T-helper 9 cell (primary cell): ENCODE measurements around the gene ALAS1.
"Not testable (repeated sequence)": the region's sequence is repeated elsewhere in the genome, so short reads cannot be mapped to it uniquely, and the experiment has no call there.

Source experiments
- DNase-seq: peaks from one replicate; pipeline ENCODE4 v3.0.0-alpha.2; 2020
- total RNA-seq, 2 donors: gene quantifications; one replicate each; lab custom pipeline; 2026; lab: John Stamatoyannopoulos, UW

The ALAS1 gene
- 10.1 to 50.9 reads per million in 2 donors for total RNA-seq

- peak; percentile 94 for DNase-seq
Measured at GRCh38 chr3:52197842-52198625, at the start of gene ALAS1. Gene ALAS1, plus strand, starts transcription at chr3:52198160. Its CDS starts 1,082 bp downstream, at chr3:52199242.

DNA sequence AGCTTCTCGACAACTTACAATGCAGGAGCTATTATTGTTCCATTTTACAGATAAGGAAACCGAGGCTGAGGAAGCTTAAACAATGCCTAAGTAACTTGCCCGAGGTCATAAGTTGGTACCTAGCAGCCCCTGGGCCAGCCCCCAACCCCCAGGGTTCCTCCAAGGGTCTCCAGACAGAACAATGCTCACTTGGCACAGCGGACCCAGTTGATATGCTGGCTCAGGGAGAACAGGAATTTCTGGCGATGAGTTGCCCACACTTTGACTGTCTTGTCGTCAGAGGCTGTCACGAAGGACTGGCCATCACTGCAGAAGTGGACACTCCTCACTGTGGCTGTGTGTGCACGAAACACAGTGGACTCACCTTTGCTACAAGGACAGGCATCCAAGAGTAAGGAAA, 48.9 kb upstream of the ALAS1 start:
- no peak for DNase-seq

DNA sequence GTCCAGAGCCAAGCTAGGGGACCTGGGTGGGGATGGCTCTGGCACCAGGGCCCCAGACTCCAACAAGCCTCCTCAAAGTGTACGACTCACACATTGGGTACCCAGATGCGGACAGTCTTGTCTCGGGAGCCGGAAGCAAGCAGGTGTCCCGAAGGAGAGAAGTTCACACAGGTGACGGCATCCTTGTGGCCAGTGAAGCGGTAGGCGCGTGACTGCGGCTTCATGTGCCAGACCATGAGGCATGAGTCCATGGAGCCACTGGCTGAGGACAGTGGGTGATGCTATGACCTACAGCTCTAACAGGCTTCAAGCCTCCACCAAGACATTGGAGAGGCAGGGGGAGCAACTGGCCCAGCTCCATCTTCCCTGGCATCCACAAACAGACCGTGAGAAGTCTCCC, 48.2 kb upstream of the ALAS1 start:
- DNase-seq = no peak

DNA sequence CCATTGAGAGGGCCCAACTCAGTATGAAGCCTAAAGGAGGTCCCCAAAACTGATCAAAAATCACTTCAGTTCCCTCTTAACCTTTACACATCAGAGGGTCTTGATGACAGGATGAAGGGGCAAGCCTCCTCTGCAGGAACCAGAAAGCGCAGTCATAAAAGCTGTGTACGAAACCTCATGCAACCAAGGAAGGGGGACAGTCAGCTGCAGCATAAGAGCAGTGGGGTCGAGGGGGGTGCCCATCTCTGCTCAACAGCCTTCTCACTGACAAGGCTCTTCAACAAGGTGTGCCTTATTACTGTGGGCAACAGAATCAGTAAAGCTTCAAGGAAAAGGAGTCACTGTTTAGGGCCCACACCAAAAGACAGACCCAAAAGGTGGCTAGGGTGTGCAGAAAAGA, 47.6 kb upstream of the ALAS1 start:
- no peak for DNase-seq

GRCh38 chr3:52150860-52151259, 47.1 kb upstream of the ALAS1 start:
- no peak for DNase-seq

- DNase-seq = not testable (repeated sequence)
Measured at GRCh38 chr3:52151991-52152390, 46.0 kb upstream of the ALAS1 start.

- DNase-seq = no peak
Measured at GRCh38 chr3:52153389-52154096, 44.4 kb upstream of the ALAS1 start.

DNA sequence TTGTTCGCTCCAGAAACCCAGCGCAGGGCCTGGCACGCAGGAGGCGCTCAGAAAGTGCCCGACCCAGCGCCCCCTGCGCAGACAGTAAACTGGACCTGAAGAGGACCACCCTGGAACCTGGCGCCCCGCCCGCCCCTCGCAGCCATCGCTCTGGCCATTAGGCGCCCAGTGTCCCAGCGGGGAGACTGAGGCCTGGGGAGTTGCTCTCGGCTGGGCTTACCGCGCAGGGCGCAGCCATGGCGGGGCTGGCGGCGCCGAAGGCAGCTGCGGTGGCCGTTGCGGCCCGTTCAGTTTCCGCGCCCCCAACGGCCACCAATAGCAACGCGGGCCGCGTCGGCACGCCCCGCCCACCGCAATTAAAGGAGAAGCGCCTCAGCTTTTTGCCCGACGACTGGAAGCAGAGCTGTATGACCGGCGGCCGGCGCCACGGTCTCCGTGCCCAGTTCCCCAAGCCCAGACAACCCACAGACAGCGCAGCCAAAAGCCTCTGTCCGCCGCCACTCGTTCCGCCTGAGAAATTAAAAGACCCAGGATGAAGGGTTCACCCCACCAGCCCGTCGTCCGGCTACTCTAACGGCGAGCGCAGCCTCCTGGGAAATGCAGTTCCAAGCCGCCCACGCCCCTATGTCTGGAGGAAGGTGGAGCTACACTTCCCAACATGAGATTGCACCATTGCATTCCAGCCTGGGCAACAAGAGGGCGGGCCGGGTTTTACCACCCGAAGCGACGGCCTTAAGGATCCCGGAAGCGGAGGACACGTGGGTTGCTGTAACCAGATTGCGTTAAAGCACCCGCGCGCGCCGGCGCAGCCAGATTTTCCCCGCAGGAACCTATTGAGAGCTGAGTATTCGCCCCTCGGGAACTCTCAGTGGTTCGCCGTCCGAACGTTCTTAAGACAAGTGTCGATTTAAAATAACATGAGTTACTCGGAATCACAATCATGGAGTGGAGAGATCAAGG, 43.5 kb upstream of the ALAS1 start, which contains the start of gene POC1A:
Gene POC1A (minus strand): TSS at position 289 of the 960 bp plus-strand sequence. CDS start 51 bp downstream, at position 238.
- DNase-seq = peak; percentile 77

- no peak for DNase-seq
Measured at GRCh38 chr3:52155912-52156311, 42.0 kb upstream of the ALAS1 start.

- DNase-seq = no peak
Measured at GRCh38 chr3:52159503-52159902, 38.5 kb upstream of the ALAS1 start.

DNA sequence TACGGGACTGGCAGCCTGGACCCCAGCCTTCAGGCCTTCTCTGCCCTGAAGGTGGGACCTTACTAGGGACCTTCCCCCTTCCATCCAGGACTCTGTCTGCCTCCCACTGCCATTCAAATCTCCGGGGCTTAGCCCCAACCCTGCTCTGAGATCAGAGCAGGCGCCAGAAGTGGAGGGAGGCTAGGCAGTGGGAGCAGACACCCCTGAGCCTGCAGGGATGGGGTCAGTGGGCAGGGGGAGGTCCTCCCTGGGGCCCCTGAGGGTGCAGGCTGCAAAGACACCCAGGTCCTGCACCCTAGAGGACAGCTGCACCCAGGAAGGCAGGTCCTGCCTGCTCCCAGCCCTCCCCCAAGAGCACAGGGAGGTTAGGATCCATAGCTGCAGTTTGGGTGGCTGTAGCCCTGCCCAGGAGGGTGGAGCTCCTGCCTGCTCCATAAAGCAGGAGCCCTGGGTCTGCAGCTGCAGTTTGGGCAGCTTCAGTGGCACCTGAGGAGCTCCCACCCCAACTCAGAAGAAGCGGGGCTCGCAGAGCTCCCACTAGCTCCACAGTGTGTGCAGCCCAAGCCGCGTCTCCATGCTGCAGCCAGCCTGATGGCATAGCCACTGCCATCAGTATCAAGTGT, 35.6 kb upstream of the ALAS1 start:
- DNase-seq = no peak

DNA sequence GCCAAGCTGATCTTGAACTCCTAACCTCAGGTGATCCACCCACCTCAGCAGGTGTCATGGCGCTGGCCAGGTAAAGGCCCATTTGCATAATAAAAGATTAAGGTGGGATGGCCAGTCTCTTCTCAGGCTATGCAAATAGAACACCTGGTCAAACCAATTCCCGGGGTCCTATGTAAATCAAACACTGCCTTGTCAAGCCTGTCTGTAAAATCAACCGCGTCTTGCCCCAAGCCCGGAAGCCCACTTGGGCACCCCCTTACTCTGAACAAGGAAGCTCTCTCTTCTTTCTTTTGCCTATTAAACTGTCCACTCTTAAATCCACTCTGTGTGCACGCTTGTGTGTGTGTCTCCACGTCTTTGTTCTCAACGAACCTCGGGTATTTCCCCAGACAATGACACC, 30.7 kb upstream of the ALAS1 start:
- DNase-seq = no peak

DNA sequence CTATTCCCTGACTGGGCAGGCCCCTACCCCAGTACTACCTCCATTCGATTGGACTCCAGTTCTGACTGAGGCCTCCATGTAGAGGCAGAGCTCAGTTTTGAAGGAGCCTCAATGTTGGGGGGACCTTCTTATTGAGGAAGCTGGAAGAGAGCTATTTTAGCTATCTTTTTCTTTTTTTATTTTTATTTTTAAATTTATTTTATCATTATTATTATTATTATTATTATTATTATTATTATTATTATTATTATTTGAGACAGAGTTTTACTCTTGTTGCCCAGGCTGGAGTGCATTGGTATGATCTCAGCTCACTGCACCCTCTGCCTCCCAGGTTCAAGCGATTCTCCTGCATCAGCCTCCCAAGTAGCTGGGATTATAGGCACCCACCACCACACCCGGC, 27.7 kb upstream of the ALAS1 start:
- DNase-seq = not testable (repeated sequence)

DNA sequence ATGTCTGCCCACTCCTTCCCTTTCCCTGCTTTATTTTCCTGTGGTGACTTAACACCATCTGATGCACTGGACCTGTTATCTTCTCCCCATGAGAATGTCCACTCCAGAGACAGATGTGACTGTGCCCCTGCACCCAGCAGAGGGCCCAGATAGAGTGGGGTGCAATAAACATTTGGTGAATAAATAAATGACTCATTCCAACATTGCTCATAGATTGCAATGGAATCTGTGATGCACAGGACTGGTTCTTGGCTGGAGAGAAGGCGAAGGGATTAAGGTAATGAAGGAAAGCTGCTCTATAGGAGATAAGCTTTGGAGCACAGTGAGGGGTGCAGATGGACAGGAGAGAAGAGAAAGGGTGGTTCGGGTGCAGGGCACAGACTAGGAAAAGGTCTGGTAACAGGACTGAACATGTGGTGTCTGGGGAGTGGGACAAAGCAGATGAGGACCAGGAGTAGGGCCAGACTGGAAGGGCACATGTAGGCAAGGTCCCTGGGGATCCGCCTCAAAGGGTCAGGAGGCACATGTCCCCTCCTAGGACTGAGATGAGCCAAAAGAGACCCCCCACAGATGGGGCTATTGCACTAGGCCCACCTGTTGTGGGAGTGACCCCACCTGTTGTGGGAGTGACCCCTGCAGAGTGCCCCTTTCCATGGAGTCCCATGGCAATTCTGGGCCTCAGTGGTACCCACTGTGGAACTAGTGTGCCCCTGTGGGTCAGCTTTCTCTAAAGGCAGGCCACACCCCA, 26.3 kb upstream of the ALAS1 start:
- no peak for DNase-seq

DNA sequence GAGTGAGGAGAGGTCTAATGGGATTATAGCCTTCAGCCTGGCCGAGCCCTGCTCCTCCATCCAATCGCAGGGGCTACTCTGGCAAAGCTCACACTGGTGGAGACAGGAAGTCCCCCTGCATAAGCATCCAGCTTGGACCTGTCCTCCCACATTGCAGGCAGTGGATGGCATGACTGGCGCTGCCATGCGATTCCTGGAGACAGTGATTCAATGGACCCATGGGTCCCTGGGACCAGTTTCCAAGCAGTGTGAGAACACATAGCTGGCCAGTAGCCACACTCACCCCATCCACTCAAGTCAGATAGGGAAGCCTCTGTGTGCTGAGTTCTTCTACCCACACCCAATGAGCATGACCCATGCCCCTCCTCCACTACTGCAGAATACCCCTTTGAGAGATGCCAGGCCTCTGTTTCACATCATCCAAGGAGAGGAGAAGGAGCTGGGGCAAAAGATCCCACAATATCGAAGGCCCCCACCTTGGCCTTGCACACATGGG, 25.6 kb upstream of the ALAS1 start:
- DNase-seq = no peak

GRCh38 chr3:52173101-52173500, 24.9 kb upstream of the ALAS1 start:
- DNase-seq = no peak

GRCh38 chr3:52174896-52175295, 23.1 kb upstream of the ALAS1 start:
- DNase-seq = no peak

GRCh38 chr3:52175416-52176179, 22.4 kb upstream of the ALAS1 start:
- no peak for DNase-seq

GRCh38 chr3:52176180-52176752, 21.7 kb upstream of the ALAS1 start:
- DNase-seq = no peak
